DOHH2 (cell line): ENCODE measurements around the gene HIPK4.
A peak's percentile ranks its signal among the peaks of the same experiment; 100 is the strongest.

Source experiments
- H3F3A ChIP-seq: fragments of 200-600 bp; sonication (generic), shearing (Covaris generic); 2 replicates; pipeline ENCODE4 v1.6.0; 2016; ENCODE audit warnings: antibody characterized with exemption, mild to moderate bottlenecking; ENCODE audit not compliant: control insufficient read depth, insufficient read depth
- H3K27ac ChIP-seq: fragments of 200-600 bp; sonication (generic); 2 replicates; pipeline ENCODE4 v1.5.1; 2014; ENCODE audit warnings: low read depth, mild to moderate bottlenecking, low read length, moderate library complexity
- H3K27me3 ChIP-seq: fragments of 200-600 bp; sonication (generic); 2 replicates; pipeline ENCODE4 v1.6.1; 2014; ENCODE audit warnings: mild to moderate bottlenecking, low read length, mixed read lengths; ENCODE audit not compliant: control insufficient read depth
- H3K36me3 ChIP-seq: fragments of 200-600 bp; sonication (generic); 2 replicates; pipeline ENCODE4 v1.6.1; 2014; ENCODE audit warnings: mild to moderate bottlenecking, low read length, moderate library complexity, mixed read lengths; ENCODE audit not compliant: control insufficient read depth
- H3K4me1 ChIP-seq: fragments of 200-600 bp; sonication (generic); 2 replicates; pipeline ENCODE4 v1.6.1; 2014; ENCODE audit warnings: mild to moderate bottlenecking, low read length, mixed read lengths; ENCODE audit not compliant: control insufficient read depth
- H3K4me2 ChIP-seq: fragments of 200-600 bp; sonication (generic); 2 replicates; pipeline ENCODE4 v1.6.0; 2014; ENCODE audit warnings: mild to moderate bottlenecking, low read length, moderate library complexity
- H3K4me3 ChIP-seq: fragments of 200-600 bp; sonication (generic); 2 replicates; pipeline ENCODE4 v1.5.1; 2014; ENCODE audit warnings: mild to moderate bottlenecking, low read length, mixed read lengths
- H3K79me2 ChIP-seq: fragments of 200-600 bp; sonication (generic); 2 replicates; pipeline ENCODE4 v1.6.1; 2014; ENCODE audit warnings: mild to moderate bottlenecking, low read length, mixed read lengths; ENCODE audit not compliant: control insufficient read depth
- H3K9me2 ChIP-seq: fragments of 200-600 bp; sonication (generic); replicated peaks from 2 replicates; pipeline ENCODE4 v1.6.1; 2014; ENCODE audit warnings: mild to moderate bottlenecking, low read length, mixed read lengths; ENCODE audit not compliant: control insufficient read depth
- H3K9me3 ChIP-seq: fragments of 200-600 bp; sonication (generic); 2 replicates; pipeline ENCODE4 v1.6.1; 2014; ENCODE audit warnings: antibody characterized with exemption, low read length, mixed read lengths; ENCODE audit not compliant: control insufficient read depth, insufficient read depth
- H4K20me1 ChIP-seq: fragments of 200-600 bp; sonication (generic); 2 replicates; pipeline ENCODE4 v1.6.0; 2014; ENCODE audit warnings: low read depth, mild to moderate bottlenecking, antibody characterized with exemption, low read length, moderate library complexity; ENCODE audit not compliant: control insufficient read depth, insufficient read depth
- CTCF ChIP-seq: fragments of 200-600 bp; sonication (generic); IDR thresholded peaks from one replicate; pipeline ENCODE4 v1.5.1; 2014; ENCODE audit warnings: antibody characterized with exemption, mild to moderate bottlenecking, low read depth, low read length; ENCODE audit not compliant: poor library complexity, severe bottlenecking
- EZH2phosphoT487 ChIP-seq: fragments of 200-600 bp; sonication (generic); IDR thresholded peaks from 2 replicates; pipeline ENCODE4 v1.6.1; 2017; ENCODE audit warnings: borderline replicate concordance, mild to moderate bottlenecking, antibody characterized with exemption, low read length, moderate library complexity, mixed read lengths

The HIPK4 gene

GRCh38 chr19:40417643-40417981 lies 27.6 kb upstream of the HIPK4 start:
- no peak overlapping the region for H3K4me3 ChIP-seq
- H3F3A ChIP-seq = peaks cover 2% of the 10 kb centered on the region; the same call in 1 of the 2 replicates
- H3K9me2 ChIP-seq = no peaks in the 10 kb centered on the region
- peaks cover 5% of the 10 kb centered on the region for H3K36me3 ChIP-seq
- H3K27ac ChIP-seq = peak overlapping the region; percentile 44; the same call in 1 of the 2 replicates
- peaks cover 49% of the 10 kb centered on the region for H3K4me1 ChIP-seq
- no peaks in the 10 kb centered on the region for H3K9me3 ChIP-seq
- TF ChIP-seq EZH2phosphoT487 (no peak), CTCF (no peak)
- no peaks in the 10 kb centered on the region for H3K27me3 ChIP-seq
- peak overlapping the region; percentile 54; the same call in 1 of the 2 replicates for H3K4me2 ChIP-seq
- H3K79me2 ChIP-seq = no peaks in the 10 kb centered on the region
- no peaks in the 10 kb centered on the region for H4K20me1 ChIP-seq

GRCh38 chr19:40416918-40417642 lies 27.1 kb upstream of the HIPK4 start:
- peak overlapping the region; percentile 44 for H3K27ac ChIP-seq
- TF ChIP-seq EZH2phosphoT487 (no peak), CTCF (no peak)
- H3K4me2 ChIP-seq = peak overlapping the region; percentile 54

GRCh38 chr19:40415768-40416167 lies 25.8 kb upstream of the HIPK4 start:
- Histone ChIP-seq H3K9me3 (no peaks in the 10 kb centered on the region), H3K79me2 (no peaks in the 10 kb centered on the region), H3K9me2 (no peaks in the 10 kb centered on the region), H4K20me1 (no peaks in the 10 kb centered on the region), H3K4me1 (peaks cover 58% of the 10 kb centered on the region), H3F3A (peaks cover 5% of the 10 kb centered on the region; the same call in 1 of the 2 replicates), H3K27ac (no peak overlapping the region), H3K4me2 (no peak overlapping the region), H3K27me3 (no peaks in the 10 kb centered on the region), H3K4me3 (no peak overlapping the region), H3K36me3 (no peaks in the 10 kb centered on the region)
- TF ChIP-seq CTCF (no peak), EZH2phosphoT487 (no peak)

More at GRCh38 chr19:40416918-40417642, 27.1 kb upstream of the HIPK4 start:
- no peaks in the 10 kb centered on the region for H3K27me3 ChIP-seq
- no peaks in the 10 kb centered on the region for H3K9me3 ChIP-seq
- no peaks in the 10 kb centered on the region for H4K20me1 ChIP-seq
- H3K4me3 ChIP-seq = peak overlapping the region; percentile 21
- peaks cover 54% of the 10 kb centered on the region for H3K4me1 ChIP-seq
- no peaks in the 10 kb centered on the region for H3K9me2 ChIP-seq
- peaks cover 2% of the 10 kb centered on the region; the same call in 1 of the 2 replicates for H3F3A ChIP-seq
- no peaks in the 10 kb centered on the region for H3K79me2 ChIP-seq
- no peaks in the 10 kb centered on the region; the same call in 1 of the 2 replicates for H3K36me3 ChIP-seq
